K562 (cell line): ENCODE data around the gene PRR35. TPM values are rescaled to one million over a fixed set of nuclear protein-coding genes. Genes with fewer than 3 reads are reported as not detected.

Experiments used
- DACH1 ChIP-seq: fragments of 450-650 bp; IDR thresholded peaks from 2 replicates; pipeline ENCODE4 v1.6.1; 2018; ENCODE audit not compliant: partially characterized antibody
- EZH2 ChIP-seq: IDR thresholded peaks from 2 replicates; pipeline ENCODE4 v1.6.1; 2012; ENCODE audit warnings: low read depth, mild to moderate bottlenecking, inconsistent platforms, low read length, borderline replicate concordance
- GABPB1 ChIP-seq: sonication (generic); formaldehyde crosslinking; IDR thresholded peaks from 2 replicates; pipeline ENCODE4 v1.8.0; 2022; ENCODE audit warnings: mild to moderate bottlenecking, missing genetic modification reagents
- IFI16 ChIP-seq: fragments of 250-450 bp; sonication (Bioruptor Pico); IDR thresholded peaks from 2 replicates; pipeline ENCODE4 v2.1.2; 2022; ENCODE audit warnings: mild to moderate bottlenecking, inconsistent platforms
- KLF1 ChIP-seq: fragments of 450-650 bp; IDR thresholded peaks from 2 replicates; pipeline ENCODE4 v1.6.1; 2016; ENCODE audit warnings: missing genetic modification characterization, missing compliant biosample characterization
- MCM2 ChIP-seq: fragments of 450-650 bp; IDR thresholded peaks from 2 replicates; pipeline ENCODE4 v1.6.1; 2017; ENCODE audit warnings: low read depth, mild to moderate bottlenecking
- MCM3 ChIP-seq: fragments of 450-650 bp; IDR thresholded peaks from 2 replicates; pipeline ENCODE4 v1.6.1; 2016
- NFE2 ChIP-seq: IDR thresholded peaks from 2 replicates; pipeline ENCODE4 v1.6.1; 2014; ENCODE audit warnings: antibody characterized with exemption, low read depth
- PCBP1 ChIP-seq: fragments of 200-400 bp; formaldehyde crosslinking; IDR thresholded peaks from 2 replicates; pipeline ENCODE4 v1.6.1; 2018; ENCODE audit warnings: mild to moderate bottlenecking, low read depth, low read length; ENCODE audit not compliant: poor library complexity, severe bottlenecking
- PHB ChIP-seq: fragments of 250-450 bp; sonication (Bioruptor Pico); IDR thresholded peaks from 2 replicates; pipeline ENCODE4 v1.5.0; 2021
- PHF8 ChIP-seq: fragments of 200-600 bp; sonication (generic); IDR thresholded peaks from 2 replicates; pipeline ENCODE4 v1.6.1; 2012; ENCODE audit warnings: mixed run types, mild to moderate bottlenecking, inconsistent platforms, low read length, moderate library complexity, borderline replicate concordance
- PYGO2 ChIP-seq: fragments of 450-650 bp; IDR thresholded peaks from 2 replicates; pipeline ENCODE4 v1.6.1; 2016; ENCODE audit warnings: mild to moderate bottlenecking, missing genetic modification characterization, moderate library complexity, missing compliant biosample characterization
- SMAD2 ChIP-seq: fragments of 150-350 bp; IDR thresholded peaks from 2 replicates; pipeline ENCODE4 v1.6.1; 2014; ENCODE audit warnings: low read depth, mild to moderate bottlenecking, low read length
- TEAD1 ChIP-seq, 2 experiments: fragments of 450-650 bp in 1 of 2; sonication (generic) in 1 of 2; formaldehyde crosslinking; IDR thresholded peaks; 2 replicates each; pipeline versions ENCODE4 v1.4.0 to v1.8.0; 2020 to 2022; ENCODE audit warnings: mild to moderate bottlenecking in 2 of 2, missing genetic modification reagents in 1 of 2
- ZFPM2 ChIP-seq: fragments of 250-450 bp; sonication (Bioruptor Pico); IDR thresholded peaks from 2 replicates; pipeline ENCODE4 v1.5.1; 2022; ENCODE audit warnings: mild to moderate bottlenecking
- ZNF175 ChIP-seq: fragments of 200-800 bp; sonication (Bioruptor generic); IDR thresholded peaks from 2 replicates; pipeline ENCODE4 v1.6.1; 2016; ENCODE audit warnings: low read depth, mild to moderate bottlenecking, missing genetic modification characterization, missing compliant biosample characterization
- ZNF280B ChIP-seq: fragments of 250-450 bp; sonication (Bioruptor Pico); IDR thresholded peaks from 2 replicates; pipeline ENCODE4 v1.5.1; 2021; ENCODE audit warnings: mild to moderate bottlenecking
- ZNF512 ChIP-seq: IDR thresholded peaks from 2 replicates; pipeline ENCODE4 v1.6.1; 2016; ENCODE audit warnings: missing genetic modification characterization, missing compliant biosample characterization
- ZNF586 ChIP-seq: fragments of 450-650 bp; formaldehyde crosslinking; conservative IDR thresholded peaks from 2 replicates; pipeline ENCODE4 v1.4.0; 2020; ENCODE audit warnings: mild to moderate bottlenecking, moderate library complexity
- polyA plus RNA-seq, 8 experiments: library from polyadenylated mRNA; depleted of rRNA in 4 of 8; stranded (reverse) in 5 of 8; unstranded in 3 of 8; fragments of >200 nt; fragmentation: Nextera tagmentation in 2 of 8; fragmentation: Illumina TruSeq in 1 of 8; extraction: Ambion mirVana in 2 of 8; extraction: Trizol in 1 of 8; gene quantifications; 2 replicates each; pipeline versions ENCODE4 v1.2.1 to v1.2.3, GENCODE V29; 2011 to 2014; ENCODE audit warnings: inconsistent platforms in 1 of 8, missing spikeins in 1 of 8
- total RNA-seq, 7 experiments: library from RNA; depleted of rRNA in 6 of 7; stranded (reverse); fragments of >200 nt in 6 of 7; fragmentation: Illumina TruSeq in 2 of 7; extraction: Trizol in 2 of 7; gene quantifications; 2 replicates each; pipeline versions ENCODE4 v1.2.1 to v1.2.3, GENCODE V29; 2011 to 2021; ENCODE audit warnings: low replicate concordance in 1 of 7
- TF ChIP-seq, protein P1 (sequence below): sonication (generic); formaldehyde crosslinking; IDR thresholded peaks from 2 replicates; pipeline ENCODE4 v1.8.0; 2022; ENCODE audit warnings: missing genetic modification reagents, mild to moderate bottlenecking, borderline replicate concordance
- TF ChIP-seq, protein P2 (sequence below): IDR thresholded peaks from 3 replicates; pipeline ENCODE4 v1.6.1; 2011; ENCODE audit warnings: borderline replicate concordance, mild to moderate bottlenecking; ENCODE audit not compliant: insufficient read length, insufficient read depth

The PRR35 gene
- total and polyA plus RNA-seq, 9 of the 15 experiments (the other 6 are each of a cell fraction or from before 2014, with no cell fraction given), result 0.17 to 0.45 (median 0.21) TPM; not detected in 5

DNA sequence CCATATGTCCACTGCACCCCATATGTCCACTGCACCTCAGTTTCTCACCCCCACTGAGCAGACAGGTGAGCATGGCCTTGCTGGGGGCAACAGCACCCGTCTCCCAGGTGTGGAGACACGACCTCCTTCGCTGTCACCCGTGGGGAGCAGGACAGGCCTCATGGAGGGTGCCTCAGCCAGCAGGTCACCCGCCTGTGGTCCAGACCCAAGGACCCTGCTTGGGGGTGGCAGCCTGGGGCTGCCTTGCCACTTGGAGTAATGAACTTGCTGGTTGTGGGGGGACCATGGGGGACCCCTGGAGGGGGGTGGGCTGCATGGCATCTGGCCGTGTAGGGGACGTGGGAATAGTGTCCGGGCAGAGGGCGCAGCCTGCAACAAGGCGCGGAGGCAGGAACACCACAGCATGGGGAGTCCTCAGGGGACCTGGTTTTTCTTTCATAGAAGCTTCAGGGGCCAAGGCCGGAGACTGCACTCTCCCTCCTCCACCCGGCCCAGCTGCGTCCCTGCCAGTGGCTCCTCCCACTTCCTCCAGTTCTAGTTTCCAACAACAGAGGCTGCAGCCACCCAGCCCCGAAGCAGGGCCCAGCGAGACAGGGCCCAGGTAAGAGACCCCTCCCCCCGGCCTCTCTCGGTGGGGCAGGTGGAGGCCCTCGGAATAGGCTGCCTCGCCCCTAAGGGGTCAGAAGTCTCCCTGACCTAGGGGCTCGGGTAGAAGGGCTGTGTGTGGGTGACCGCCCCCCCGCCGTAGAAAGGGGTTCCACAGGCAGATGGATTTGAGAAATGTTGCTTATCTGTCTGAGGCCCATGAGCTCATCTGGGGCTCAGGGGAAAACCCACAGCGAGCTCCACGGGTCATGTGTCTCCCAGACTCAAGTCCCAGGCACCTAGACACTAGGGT is 6.5 kb downstream of the PRR35 start, which contains the start of gene NHLRC4 (continued):
- TF ChIP-seq ZNF512 (tag), result no peak
- peak; percentile 63; the same call in 1 of the 2 replicates for TF ChIP-seq PHF8
- no peak for TF ChIP-seq KLF1 (tag)
- TF ChIP-seq ZNF280B (CRISPR knock-in tag), result no peak
- no peak for TF ChIP-seq PHB (CRISPR knock-in tag)
- no peak for TF ChIP-seq ZNF175 (CRISPR knock-in tag)
- no peak for TF ChIP-seq DACH1
- no peak for TF ChIP-seq PYGO2
- no peak for TF ChIP-seq ZNF586 (CRISPR knock-in tag)
- no peak for TF ChIP-seq ZFPM2 (CRISPR knock-in tag)
- TF ChIP-seq, protein P1, sequence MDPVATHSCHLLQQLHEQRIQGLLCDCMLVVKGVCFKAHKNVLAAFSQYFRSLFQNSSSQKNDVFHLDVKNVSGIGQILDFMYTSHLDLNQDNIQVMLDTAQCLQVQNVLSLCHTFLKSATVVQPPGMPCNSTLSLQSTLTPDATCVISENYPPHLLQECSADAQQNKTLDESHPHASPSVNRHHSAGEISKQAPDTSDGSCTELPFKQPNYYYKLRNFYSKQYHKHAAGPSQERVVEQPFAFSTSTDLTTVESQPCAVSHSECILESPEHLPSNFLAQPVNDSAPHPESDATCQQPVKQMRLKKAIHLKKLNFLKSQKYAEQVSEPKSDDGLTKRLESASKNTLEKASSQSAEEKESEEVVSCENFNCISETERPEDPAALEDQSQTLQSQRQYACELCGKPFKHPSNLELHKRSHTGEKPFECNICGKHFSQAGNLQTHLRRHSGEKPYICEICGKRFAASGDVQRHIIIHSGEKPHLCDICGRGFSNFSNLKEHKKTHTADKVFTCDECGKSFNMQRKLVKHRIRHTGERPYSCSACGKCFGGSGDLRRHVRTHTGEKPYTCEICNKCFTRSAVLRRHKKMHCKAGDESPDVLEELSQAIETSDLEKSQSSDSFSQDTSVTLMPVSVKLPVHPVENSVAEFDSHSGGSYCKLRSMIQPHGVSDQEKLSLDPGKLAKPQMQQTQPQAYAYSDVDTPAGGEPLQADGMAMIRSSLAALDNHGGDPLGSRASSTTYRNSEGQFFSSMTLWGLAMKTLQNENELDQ (CRISPR knock-in tag), result no peak
- no peak for TF ChIP-seq NFE2
- TF ChIP-seq TEAD1 (CRISPR knock-in tag; IDR thresholded peaks at IDR 0.05), result peak in 1 of 2 experiments; percentile 70; a peak in 2 of 4 replicates
- no peak for TF ChIP-seq MCM2
- no peak for TF ChIP-seq EZH2
- TF ChIP-seq GABPB1 (CRISPR knock-in tag), result peak; percentile 50
- no peak for TF ChIP-seq MCM3
- TF ChIP-seq, protein P2, sequence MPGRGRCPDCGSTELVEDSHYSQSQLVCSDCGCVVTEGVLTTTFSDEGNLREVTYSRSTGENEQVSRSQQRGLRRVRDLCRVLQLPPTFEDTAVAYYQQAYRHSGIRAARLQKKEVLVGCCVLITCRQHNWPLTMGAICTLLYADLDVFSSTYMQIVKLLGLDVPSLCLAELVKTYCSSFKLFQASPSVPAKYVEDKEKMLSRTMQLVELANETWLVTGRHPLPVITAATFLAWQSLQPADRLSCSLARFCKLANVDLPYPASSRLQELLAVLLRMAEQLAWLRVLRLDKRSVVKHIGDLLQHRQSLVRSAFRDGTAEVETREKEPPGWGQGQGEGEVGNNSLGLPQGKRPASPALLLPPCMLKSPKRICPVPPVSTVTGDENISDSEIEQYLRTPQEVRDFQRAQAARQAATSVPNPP, result no peak
- no peak for TF ChIP-seq IFI16 (CRISPR knock-in tag)
- TF ChIP-seq SMAD2, result no peak
- TF ChIP-seq PCBP1, result no peak
